ENCODE measurements around the gene HEPH.
A peak's percentile ranks its signal among the peaks of the same experiment; 100 is the strongest.

The HEPH gene

DNA sequence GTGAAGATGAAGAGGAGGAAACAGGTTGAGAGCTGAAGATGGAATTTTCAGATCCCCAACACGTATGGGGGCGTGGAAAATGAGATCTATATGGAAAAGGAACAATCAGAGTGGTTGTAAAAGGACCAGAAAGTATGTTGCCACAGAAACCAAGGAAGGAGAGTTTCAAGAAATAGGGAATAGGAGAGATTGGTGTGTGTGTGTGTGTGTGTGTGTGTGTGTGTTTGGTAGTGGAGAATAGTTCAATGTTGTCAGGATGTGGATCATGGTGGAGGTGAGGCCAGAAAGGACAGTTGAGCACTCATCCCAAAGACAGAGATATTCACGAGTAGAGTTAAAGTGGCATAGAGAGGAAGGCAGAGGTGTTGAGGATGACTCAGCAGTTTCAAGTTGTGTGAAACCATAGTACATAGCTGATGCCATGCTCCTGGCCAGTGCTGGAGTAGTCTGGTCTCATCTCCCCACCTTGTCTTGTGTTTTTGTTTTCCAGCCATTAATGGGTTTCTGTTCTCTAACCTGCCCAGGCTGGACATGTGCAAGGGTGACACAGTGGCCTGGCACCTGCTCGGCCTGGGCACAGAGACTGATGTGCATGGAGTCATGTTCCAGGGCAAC lies 36.1 kb downstream of the HEPH start:
- Histone ChIP-seq H2AFZ (ENCODE audit: low read depth) (no peak overlapping the region; the same call in 1 of the 2 replicates), H3K36me3 (ENCODE audit: insufficient read depth) (no peaks in the 10 kb centered on the region), H3K9ac (no peak overlapping the region), H3K4me2 (no peak overlapping the region; the same call in 1 of the 2 replicates), H3K4me3 (IDR thresholded peaks at IDR 0.05; ENCODE audit: insufficient read depth, low read depth, low read length) (no peak overlapping the region), H4K20me1 (ENCODE audit: insufficient read depth) (no peaks in the 10 kb centered on the region), H3K79me2 (ENCODE audit: insufficient read depth, low read depth) (no peaks in the 10 kb centered on the region), H3K4me1 (ENCODE audit: low read depth, poor library complexity, severe bottlenecking) (peaks cover 22% of the 10 kb centered on the region), H3K27me3 (ENCODE audit: insufficient read depth, low read depth) (no peaks in the 10 kb centered on the region), H3K27ac (no peak overlapping the region)
- TF ChIP-seq CTCF (conservative IDR thresholded peaks at IDR 0.05; ENCODE audit: low read depth, low read length) = no peak

DNA sequence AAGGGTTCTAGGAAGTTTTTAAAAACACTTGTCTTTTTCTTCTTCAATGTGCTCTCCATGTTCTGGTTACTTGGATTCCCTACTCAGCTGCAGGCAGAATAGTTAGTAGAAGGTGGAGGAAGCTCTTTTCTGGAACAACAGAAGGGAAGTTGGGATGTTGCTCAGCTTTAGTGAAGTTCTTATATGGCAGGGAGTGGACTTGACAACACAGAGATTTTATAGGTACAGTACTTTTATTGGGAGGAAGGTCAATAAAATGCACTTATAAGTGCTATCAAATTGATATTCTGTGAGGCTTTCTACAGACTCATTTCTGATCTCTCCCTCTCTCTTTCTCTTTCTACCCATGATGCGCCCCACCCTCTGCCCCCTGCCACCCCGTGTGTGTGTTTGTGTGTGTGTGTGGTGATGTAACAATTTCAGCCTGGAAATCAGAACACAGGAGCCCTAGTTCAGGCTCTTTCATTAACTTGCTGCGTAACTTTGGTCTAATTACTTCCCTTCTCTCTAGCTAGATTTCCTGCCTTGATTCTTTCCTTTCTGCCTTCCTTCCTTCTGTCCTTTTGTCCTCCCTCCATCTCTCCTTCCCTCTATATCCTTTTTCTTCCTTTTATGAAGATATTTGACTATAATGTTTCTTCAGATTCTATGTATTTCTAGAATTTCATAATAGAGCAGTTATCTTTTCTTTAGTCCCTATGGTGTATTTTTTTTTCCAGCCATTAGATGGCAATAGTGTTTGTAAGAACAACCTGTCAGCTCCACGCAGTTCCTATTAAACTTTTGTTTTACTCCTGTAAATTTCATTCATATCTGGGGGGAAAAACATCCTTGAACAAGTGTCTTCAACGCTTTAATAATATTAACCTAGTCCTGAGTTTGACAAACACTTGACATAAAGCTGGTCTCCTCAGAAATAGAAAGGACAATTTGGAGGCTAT lies 37.1 kb downstream of the HEPH start:
- H3K27ac ChIP-seq = no peak overlapping the region
- H4K20me1 ChIP-seq (ENCODE audit: insufficient read depth) = no peaks in the 10 kb centered on the region
- no peaks in the 10 kb centered on the region for H3K36me3 ChIP-seq (ENCODE audit: insufficient read depth)
- H2AFZ ChIP-seq (ENCODE audit: low read depth) = no peak overlapping the region
- H3K79me2 ChIP-seq (ENCODE audit: insufficient read depth, low read depth) = no peaks in the 10 kb centered on the region
- peak; percentile 50 for TF ChIP-seq CTCF (conservative IDR thresholded peaks at IDR 0.05; ENCODE audit: low read depth, low read length)
- H3K27me3 ChIP-seq (ENCODE audit: insufficient read depth, low read depth) = no peaks in the 10 kb centered on the region
- H3K4me1 ChIP-seq (ENCODE audit: low read depth, poor library complexity, severe bottlenecking) = peaks cover 22% of the 10 kb centered on the region
- no peak overlapping the region for H3K4me3 ChIP-seq (IDR thresholded peaks at IDR 0.05; ENCODE audit: insufficient read depth, low read depth, low read length)
- H3K4me2 ChIP-seq = no peak overlapping the region; the same call in 1 of the 2 replicates
- no peak overlapping the region for H3K9ac ChIP-seq

- H3K79me2 ChIP-seq (ENCODE audit: insufficient read depth, low read depth) = no peaks in the 10 kb centered on the region
- H3K27ac ChIP-seq = no peak overlapping the region
- no peak overlapping the region for H3K4me3 ChIP-seq (IDR thresholded peaks at IDR 0.05; ENCODE audit: insufficient read depth, low read depth, low read length)
- H3K9ac ChIP-seq = no peak overlapping the region
- no peak for TF ChIP-seq CTCF (conservative IDR thresholded peaks at IDR 0.05; ENCODE audit: low read depth, low read length)
- no peak overlapping the region for H2AFZ ChIP-seq (ENCODE audit: low read depth)
- no peaks in the 10 kb centered on the region for H3K27me3 ChIP-seq (ENCODE audit: insufficient read depth, low read depth)
- H3K4me1 ChIP-seq (ENCODE audit: low read depth, poor library complexity, severe bottlenecking) = peaks cover 22% of the 10 kb centered on the region
- H3K36me3 ChIP-seq (ENCODE audit: insufficient read depth) = no peaks in the 10 kb centered on the region
- H4K20me1 ChIP-seq (ENCODE audit: insufficient read depth) = no peaks in the 10 kb centered on the region
- no peak overlapping the region for H3K4me2 ChIP-seq
Observed at GRCh38 chrX:66203114-66203513, 39.1 kb downstream of the HEPH start.

GRCh38 chrX:66221856-66222255 lies 57.8 kb downstream of the HEPH start:
- TF ChIP-seq CTCF (conservative IDR thresholded peaks at IDR 0.05; ENCODE audit: low read depth, low read length) = no peak
- H3K36me3 ChIP-seq (ENCODE audit: insufficient read depth) = no peaks in the 10 kb centered on the region
- H4K20me1 ChIP-seq (ENCODE audit: insufficient read depth) = no peaks in the 10 kb centered on the region
- no peak overlapping the region for H3K4me3 ChIP-seq (IDR thresholded peaks at IDR 0.05; ENCODE audit: insufficient read depth, low read depth, low read length)
- no peaks in the 10 kb centered on the region for H3K79me2 ChIP-seq (ENCODE audit: insufficient read depth, low read depth)
- no peak overlapping the region for H3K4me2 ChIP-seq
- H3K4me1 ChIP-seq (ENCODE audit: low read depth, poor library complexity, severe bottlenecking) = no peaks in the 10 kb centered on the region
- H2AFZ ChIP-seq (ENCODE audit: low read depth) = no peak overlapping the region
- H3K27ac ChIP-seq = no peak overlapping the region
- no peak overlapping the region for H3K9ac ChIP-seq
- no peaks in the 10 kb centered on the region for H3K27me3 ChIP-seq (ENCODE audit: insufficient read depth, low read depth)
